ENCODE data around the gene ADARB2.

Gene ADARB2

DNA sequence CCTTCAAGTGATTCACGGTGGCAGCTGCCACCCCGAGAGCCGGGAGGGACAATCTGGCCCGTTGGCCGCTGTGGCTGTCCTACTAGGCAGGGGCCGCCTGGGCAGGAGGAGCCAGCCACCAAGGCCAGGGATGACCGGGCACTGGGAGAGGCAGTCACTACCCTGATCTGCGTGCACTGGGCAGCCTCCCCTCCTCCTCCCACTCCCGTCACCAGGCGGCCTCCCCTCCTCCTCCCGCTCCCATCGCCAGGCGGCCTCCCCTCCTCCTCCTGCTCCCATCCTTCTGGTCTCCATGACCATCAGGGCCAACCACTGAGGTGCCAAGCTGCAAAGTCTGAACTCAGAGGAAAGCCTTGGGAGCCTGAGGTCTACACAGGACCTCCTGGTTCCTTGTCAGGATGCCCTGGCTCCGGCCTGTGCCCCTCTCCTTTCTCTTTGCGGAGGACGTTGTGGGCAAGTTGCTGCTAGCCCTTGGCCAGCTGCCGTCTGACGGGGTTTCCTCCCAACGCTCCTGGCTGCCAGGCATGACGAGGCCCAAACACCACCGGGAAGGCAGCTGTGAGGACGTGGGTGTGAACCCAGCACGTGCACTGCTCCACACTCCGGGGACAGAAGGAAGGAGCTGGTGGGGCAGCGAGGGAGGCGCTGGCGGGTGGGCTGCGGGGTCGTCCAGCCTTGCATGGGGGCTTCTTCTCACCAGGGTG lies 550.0 kb downstream of the ADARB2 start:
- no peak for DNase-seq (ENCODE audit: low read depth)

DNA sequence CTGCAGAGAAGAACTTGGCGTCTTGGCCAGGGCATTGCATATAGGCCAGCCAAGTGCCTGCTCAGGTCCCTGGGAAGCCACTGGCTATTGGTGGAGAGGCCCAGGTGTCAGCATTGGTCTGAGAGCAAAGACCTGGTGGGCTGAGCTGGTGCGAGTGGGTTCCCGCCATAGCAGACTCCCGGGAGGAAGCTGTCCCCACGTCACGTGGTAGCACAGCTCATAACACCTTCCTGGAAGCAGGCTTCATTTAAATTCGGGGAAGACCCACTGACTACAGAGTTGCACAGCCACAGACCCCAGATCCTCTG lies 550.7 kb downstream of the ADARB2 start:
- DNase-seq (ENCODE audit: low read depth) = no peak

DNA sequence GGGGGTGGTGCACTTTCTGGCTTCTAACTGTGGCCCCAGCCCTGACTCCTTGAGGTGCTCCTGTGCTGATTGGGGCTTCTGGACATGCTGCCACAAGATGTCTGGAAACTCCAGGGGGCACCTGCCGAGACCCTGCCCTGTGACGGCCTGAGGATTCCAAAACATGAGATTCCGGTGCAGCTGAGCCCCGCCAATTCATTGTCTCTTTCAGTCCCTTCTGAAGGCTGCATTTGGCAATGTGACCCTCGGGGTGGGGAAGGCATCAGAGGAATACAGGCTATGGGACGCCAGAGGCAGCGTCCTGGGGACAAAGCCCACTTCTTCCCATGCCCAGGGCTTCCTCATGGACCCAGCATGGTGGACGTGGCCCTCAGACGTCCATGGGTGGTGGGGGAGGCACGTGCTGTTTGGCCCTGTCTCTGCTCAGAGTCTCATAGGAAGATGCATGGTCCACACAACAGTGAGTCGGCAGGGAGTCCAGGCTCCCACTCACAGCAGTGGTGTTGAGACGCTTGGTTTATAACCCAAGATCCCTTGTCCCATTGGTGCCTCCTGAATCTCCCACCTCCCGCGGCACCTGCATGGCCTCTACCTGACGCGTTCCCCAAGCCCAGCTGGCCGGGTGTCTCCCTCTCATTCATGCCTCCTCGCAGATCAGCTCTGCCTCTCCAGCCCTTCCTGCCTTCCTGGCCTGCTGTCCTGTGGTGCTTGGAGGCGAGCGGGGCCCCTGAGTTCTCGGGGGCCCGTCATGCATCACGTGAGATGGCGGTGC lies 551.2 kb downstream of the ADARB2 start:
- no peak for DNase-seq (ENCODE audit: low read depth)

GRCh38 chr10:1184541-1185430 lies 552.5 kb downstream of the ADARB2 start:
- no peak for DNase-seq (ENCODE audit: low read depth)

- DNase-seq (ENCODE audit: low read depth) = no peak
These were observed 553.6 kb downstream of the ADARB2 start for GRCh38 chr10:1183701-1184100.

DNA sequence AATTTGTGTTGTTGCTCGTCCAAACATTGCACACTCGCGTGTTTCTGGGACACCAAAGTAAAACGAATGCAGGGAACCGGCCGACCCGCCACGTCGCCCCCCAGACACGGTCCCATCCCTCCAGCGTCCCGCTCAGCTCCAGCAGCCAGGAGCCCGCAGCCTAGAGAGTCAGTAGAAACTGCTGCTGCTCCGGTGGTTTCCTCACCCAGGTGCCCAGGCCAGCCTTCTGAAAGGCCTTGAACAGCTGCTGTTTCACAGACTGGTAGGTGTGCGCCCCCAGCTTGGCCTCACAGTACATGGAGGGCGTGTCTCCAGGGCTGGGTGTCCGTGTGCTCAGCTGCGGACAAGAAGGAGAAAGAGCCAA lies 554.3 kb downstream of the ADARB2 start:
- DNase-seq (ENCODE audit: low read depth) = no peak

GRCh38 chr10:1182280-1183032 lies 554.9 kb downstream of the ADARB2 start:
- DNase-seq (ENCODE audit: low read depth) = no peak

DNA sequence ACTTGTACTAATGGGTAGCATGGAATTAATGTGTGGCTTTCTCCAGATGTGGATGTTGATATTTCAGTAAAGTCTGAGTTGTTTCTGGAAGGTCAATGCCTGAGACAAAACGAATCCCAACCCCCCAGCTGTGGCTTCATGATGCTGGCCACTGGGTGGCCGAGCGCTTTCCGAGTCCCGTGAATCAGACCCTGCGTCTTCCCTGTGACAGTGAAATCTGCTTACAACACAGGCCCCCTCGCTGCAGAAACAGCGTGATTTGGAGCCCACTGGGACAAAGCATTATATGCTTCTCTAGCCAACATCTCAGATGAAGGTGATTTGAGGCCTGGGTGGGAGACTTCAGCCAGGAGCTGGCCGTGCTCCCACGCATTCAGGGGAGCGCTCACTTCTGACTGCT lies 556.5 kb downstream of the ADARB2 start:
- DNase-seq (ENCODE audit: low read depth) = no peak

GRCh38 chr10:1180071-1180730 lies 557.1 kb downstream of the ADARB2 start:
- no peak for DNase-seq (ENCODE audit: low read depth)

DNA sequence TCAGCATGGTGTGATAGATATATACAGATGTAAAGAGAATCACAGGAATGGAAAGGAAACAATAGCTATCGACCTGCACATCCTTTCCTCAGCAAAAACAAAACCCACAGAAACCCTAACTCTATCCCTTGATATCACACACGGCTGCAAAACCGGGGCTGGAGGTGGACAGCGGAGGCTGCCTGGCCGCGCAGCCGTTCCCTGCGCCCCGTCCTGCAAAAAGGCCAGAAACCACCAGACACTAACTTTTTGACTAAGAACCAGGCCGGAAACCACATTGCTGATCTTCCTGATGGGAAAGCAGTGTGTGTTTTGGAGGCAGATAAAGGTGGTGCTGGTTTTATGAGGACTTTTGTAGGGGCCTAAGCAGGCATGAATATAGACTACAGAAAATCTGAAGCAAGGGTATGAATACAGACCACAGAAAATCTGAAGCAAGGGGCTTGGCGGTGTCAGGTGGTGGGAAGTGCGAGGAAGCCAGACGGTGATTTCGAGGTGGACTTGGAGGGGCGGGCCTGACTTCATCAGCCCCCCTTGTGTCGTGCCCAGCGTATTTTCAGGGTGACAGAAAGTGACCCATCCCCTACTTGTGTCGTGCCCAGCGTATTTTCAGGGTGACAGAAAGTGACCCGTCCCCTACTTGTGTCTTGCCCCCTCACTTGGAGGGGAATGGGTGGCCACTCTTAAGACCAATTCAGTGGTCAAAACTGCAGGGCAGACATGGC lies 557.8 kb downstream of the ADARB2 start:
- no peak for DNase-seq (ENCODE audit: low read depth)

- DNase-seq (ENCODE audit: low read depth) = no peak
These were observed 558.8 kb downstream of the ADARB2 start for GRCh38 chr10:1178506-1178905.

GRCh38 chr10:1177936-1178335 lies 559.4 kb downstream of the ADARB2 start:
- DNase-seq (ENCODE audit: low read depth) = no peak

DNA sequence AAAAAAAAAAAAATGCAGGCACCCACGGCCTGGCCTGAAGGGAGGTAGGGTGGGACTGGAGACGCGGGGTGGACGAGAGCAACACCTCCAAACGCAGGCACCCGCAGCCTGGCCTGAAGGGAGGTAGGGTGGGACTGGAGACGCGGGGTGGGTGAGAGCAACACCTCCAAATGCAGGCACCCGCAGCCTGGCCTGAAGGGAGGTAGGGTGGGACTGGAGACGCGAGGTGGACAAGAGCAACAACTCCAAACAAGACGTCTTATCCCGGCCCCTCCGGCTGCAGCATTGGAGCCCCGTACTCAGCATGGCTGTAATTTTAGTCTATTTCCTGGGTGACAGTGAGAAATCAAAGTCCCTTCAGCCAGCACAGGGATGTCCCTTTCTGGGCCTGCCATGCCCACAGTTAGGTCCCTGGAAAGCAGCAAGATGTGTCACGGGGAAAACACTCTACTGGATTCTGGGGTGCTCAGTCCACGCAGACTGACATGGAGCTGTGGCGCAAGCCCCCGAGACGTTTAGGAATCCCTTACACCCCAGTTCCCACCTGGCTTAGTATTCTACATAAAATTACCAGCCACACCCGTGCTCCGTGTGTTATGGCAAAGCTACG lies 561.3 kb downstream of the ADARB2 start:
- DNase-seq (ENCODE audit: low read depth) = no peak

DNA sequence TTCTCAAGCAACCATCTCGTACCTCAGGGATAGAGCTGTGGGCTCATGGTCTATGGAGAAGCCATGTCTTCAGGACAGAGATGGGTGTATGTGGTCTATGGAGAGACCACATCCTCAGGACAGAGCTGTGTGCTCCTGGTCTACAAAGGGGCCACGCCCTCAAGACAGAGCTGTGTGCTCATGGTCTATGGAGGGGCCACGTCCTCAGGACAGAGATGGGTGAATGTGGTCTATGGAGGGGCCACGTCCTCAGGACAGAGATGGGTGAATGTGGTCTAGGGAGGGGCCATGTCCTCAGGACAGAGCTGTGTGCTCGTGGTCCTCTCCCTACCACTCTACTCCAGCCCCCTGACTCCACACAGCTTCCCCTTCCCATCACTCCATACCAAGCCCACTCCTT lies 563.3 kb downstream of the ADARB2 start:
- no peak for DNase-seq (ENCODE audit: low read depth)

DNA sequence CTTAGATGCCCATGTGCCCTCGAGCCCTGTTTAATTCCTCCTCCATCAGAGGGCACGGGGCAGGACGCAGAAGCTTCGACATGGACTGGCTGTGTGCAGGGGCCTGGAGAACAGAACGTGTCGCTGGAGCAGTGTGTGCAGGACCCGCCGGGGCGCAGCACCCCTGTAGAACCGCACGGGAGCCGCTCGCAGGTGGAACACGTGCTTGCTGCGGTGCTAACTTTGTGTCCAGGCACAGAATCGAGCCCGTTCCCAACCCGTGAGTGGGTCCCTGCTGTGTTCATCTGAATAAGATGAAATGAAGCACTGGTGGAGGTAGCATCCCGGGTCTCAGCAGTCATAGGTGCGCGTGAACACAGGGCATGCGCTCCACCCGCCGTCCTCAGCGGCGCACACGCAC lies 564.2 kb downstream of the ADARB2 start:
- DNase-seq (ENCODE audit: low read depth) = no peak

GRCh38 chr10:1172256-1172984 lies 564.9 kb downstream of the ADARB2 start:
- no peak for DNase-seq (ENCODE audit: low read depth)

DNA sequence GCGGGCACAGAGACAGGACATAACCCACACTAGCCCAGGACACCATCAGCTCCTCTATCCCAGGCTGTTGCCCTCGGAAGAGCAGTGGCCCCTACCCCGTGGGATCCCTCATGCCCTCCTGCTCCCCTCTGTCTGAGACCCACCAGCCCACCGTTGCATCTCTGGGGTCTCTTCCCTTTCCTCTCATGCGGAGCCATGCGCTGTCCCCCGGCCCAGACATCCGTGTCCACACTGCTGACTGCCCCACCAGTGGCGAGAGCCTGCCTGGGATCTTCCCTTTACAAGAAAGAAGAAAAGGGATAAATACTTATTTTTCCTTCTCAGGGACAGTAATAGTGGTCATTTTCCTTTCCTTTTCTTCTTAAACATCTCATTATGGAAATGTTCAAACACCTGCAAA lies 565.7 kb downstream of the ADARB2 start:
- DNase-seq (ENCODE audit: low read depth) = no peak

- no peak for DNase-seq (ENCODE audit: low read depth)
These were observed 566.1 kb downstream of the ADARB2 start for GRCh38 chr10:1171182-1171581.

- no peak for DNase-seq (ENCODE audit: low read depth)
These were observed 566.5 kb downstream of the ADARB2 start for GRCh38 chr10:1170867-1171180.

All from stimulated activated CD8-positive, alpha-beta memory T cell treated with anti-CD3 and anti-CD28 coated beads, Interleukin-12 subunit alpha, Interleukin-12 subunit beta, amount 100 ng/mL, for 4 hours (primary cell).